Renal cortical epithelial cell (primary cell): ENCODE results near the gene OR2T2. TPM values are rescaled to one million over a fixed set of nuclear protein-coding genes. Genes with fewer than 3 reads are reported as not detected.
"Not testable (repeated sequence)": the region's sequence is repeated elsewhere in the genome, so short reads cannot be mapped to it uniquely, and the experiment has no call there.

ENCODE experiments used
- DNase-seq: peaks from one replicate; pipeline ENCODE4 v3.0.0-alpha.2; 2011; ENCODE audit warnings: low read depth
- total RNA-seq: library from RNA; depleted of rRNA; stranded (reverse); fragments of >200 nt; gene quantifications from 2 replicates; pipeline ENCODE4 v1.2.3, GENCODE V29; 2014

OR2T2 gene
- total RNA-seq, 1 donor from 2014 or later: not detected

- DNase-seq: not testable (repeated sequence)
Measured at GRCh38 chr1:248450466-248451145, 5.2 kb downstream of the OR2T2 start.

DNA sequence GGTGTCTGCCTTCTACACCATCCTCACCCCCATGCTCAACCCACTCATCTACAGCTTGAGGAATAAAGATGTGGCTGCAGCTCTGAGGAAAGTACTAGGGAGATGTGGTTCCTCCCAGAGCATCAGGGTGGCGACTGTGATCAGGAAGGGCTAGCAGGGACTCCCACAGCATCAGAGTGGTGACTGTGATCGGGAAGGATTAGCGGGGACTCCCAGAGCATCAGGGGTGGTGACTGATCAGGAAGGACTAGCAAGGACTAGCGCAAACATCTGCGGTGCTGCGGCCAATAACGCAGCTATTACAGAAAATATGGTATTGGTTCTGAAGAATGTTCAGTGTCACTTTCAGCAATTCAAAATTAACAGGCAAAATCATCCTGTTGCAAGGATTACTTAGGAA, 8.2 kb downstream of the OR2T2 start:
- not testable (repeated sequence) for DNase-seq

- DNase-seq: not testable (repeated sequence)
Measured at GRCh38 chr1:248455045-248455444, 9.6 kb downstream of the OR2T2 start.

- not testable (repeated sequence) for DNase-seq
Measured at GRCh38 chr1:248456635-248457034, 11.2 kb downstream of the OR2T2 start.

DNA sequence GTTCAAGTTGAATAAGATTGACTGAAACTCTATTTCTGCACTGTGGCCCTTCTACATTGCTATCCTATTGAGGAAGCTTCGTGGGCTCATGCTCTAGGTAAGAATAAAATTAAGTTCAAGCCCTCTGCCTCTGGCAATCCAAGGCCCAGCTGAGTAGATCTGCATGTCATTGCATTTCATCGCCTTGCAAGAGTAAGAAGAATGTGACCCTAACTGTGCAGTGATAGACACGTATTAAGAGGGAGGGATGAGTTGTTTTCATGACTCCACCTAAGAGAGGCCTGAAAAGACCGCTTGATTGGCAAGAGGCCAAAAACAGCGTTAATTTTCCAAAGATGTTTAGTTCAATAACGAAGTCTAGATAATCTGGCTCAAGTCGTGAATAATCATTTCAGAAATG, 13.7 kb downstream of the OR2T2 start:
- not testable (repeated sequence) for DNase-seq

DNA sequence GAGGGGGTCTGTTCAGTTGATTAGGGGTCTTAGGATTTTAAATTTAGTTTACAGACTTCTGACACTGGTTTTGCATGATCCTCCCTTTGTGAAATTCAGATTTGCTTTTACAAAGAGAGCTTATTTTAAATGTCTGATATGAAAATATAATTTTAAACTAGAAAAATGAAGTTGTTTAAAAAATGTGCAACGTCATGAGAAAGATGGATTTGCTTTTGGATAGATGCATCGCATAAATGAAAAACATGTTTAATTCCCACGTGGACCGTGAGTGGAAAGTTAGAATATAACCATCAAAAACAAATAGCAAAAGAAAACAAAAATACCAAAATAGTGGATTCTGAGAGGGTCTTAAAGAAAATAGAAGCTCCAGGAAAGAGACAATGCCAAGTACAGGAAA, 25.7 kb downstream of the OR2T2 start:
- no peak for DNase-seq

DNA sequence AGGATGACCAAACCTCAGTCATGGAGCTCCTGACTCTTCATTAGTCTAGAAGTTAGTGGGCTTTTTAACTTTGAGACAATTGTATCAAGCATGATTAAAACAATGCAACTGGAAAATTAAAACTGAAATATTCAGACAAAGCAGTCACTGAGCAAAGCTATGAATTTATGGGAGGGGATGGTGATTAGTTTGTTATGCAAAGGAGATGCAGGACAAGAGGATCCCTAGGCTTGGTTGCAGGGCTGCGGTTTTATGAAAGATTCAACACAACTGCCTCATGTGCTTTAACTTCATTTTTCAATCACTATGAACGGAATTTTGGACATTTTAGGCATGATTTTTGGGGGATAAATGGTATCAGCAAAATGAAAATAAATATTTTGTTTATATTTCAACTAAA, 26.7 kb downstream of the OR2T2 start:
- not testable (repeated sequence) for DNase-seq

DNA sequence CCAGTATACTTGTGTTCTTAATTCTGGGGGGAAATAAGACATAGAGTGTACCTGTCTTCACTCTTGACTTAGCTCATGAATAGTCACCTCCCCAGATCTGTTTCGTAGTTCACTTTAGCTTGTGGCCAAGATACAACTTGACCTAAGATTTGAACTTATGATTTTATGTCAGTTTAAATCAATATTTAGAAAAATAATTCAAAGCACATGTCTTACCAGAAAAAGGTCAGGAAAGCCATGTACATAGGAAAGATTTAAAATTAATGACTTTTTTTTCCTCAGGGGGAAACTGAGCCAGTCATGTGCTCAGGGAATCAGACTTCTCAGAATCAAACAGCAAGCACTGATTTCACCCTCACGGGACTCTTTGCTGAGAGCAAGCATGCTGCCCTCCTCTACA, 27.6 kb downstream of the OR2T2 start, which contains the start of gene OR2T3:
Gene OR2T3, plus strand, starts transcription at position 301 of the 400 bp plus-strand sequence. Its CDS starts 0 bp downstream, at position 301.
- not testable (repeated sequence) for DNase-seq

GRCh38 chr1:248475660-248476059, 30.2 kb downstream of the OR2T2 start:
- DNase-seq: not testable (repeated sequence)

GRCh38 chr1:248481686-248482579, 36.5 kb downstream of the OR2T2 start:
- not testable (repeated sequence) for DNase-seq

GRCh38 chr1:248488289-248488688, 42.9 kb downstream of the OR2T2 start, which contains the start of gene OR2T5:
TSS of gene OR2T5 (plus strand) at chr1:248488589. CDS start at chr1:248488589, 0 bp downstream.
- not testable (repeated sequence) for DNase-seq

DNA sequence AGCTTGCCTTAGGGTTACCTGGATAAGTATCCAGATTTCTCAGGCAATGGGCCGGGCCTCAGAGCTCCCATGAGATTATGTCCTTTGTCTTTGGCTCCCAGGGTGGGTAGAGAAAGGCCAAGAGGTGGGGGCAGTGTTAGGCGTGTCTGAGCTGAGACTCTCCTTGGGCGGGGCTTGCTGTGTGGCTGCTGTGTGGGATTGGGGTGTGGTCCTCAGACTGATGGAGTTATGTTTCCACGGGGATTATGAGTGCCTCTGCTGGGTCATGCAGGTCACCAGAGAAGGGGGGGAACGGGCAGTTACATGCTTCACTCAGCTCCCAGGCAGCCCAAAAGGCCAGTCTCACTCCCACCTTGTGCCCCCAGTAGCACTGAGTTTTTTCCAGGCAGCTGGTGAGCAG, 51.2 kb downstream of the OR2T2 start:
- not testable (repeated sequence) for DNase-seq

- not testable (repeated sequence) for DNase-seq
Measured at GRCh38 chr1:248500305-248501035, 55.0 kb downstream of the OR2T2 start.

Other genes with a start within 250 kb of the OR2T2 start
- not detected in 2 replicates for gene OR2M3, start 248.4 kb upstream of the OR2T2 start, total RNA-seq
- gene OR2M4, start 214.2 kb upstream of the OR2T2 start, total RNA-seq: not detected in 2 replicates
- not detected in 2 replicates for gene OR2T33, start 167.7 kb upstream of the OR2T2 start, total RNA-seq
- gene OR2T12, start 142.2 kb upstream of the OR2T2 start, total RNA-seq: not detected in 2 replicates
- gene OR2M7, start 121.1 kb upstream of the OR2T2 start, total RNA-seq: not detected in 2 replicates
- not detected in 2 replicates for gene OR14C36, start 96.9 kb upstream of the OR2T2 start, total RNA-seq
- not detected in 2 replicates for gene OR2T4, start 84.0 kb upstream of the OR2T2 start, total RNA-seq
- gene OR2T6, start 69.9 kb upstream of the OR2T2 start, total RNA-seq: not detected in 2 replicates
- gene OR2T1, start 42.6 kb upstream of the OR2T2 start, total RNA-seq: not detected in 2 replicates
- gene OR2T3, start 27.7 kb downstream of the OR2T2 start, total RNA-seq: not detected in 2 replicates
- gene OR2T5, start 43.0 kb downstream of the OR2T2 start, total RNA-seq: not detected in 2 replicates
- 0.05 TPM in 1 of 2 replicates, not detected in the other for gene OR2G6, start 62.4 kb downstream of the OR2T2 start, total RNA-seq
- gene OR2T29, start 117.1 kb downstream of the OR2T2 start, total RNA-seq: 0.10 TPM in 1 of 2 replicates, not detected in the other
- gene OR2T34, start 129.1 kb downstream of the OR2T2 start, total RNA-seq: not detected in 2 replicates
- gene OR2T10, start 152.1 kb downstream of the OR2T2 start, total RNA-seq: 0.20 TPM in 1 of 2 replicates, not detected in the other
- gene OR2T11, start 189.5 kb downstream of the OR2T2 start, total RNA-seq: 0.10 TPM in 1 of 2 replicates, not detected in the other
- gene OR2T35, start 199.6 kb downstream of the OR2T2 start, total RNA-seq: under 0.01 TPM in 1 of 2 replicates, not detected in the other
- gene OR2T27, start 209.9 kb downstream of the OR2T2 start, total RNA-seq: not detected in 2 replicates